Embryonic facial prominence (tissue), 1 donor: ENCODE measurements around the gene EPAS1.

Experiments used
- DNase-seq: peaks from one replicate; pipeline ENCODE4 v3.0.0-alpha.2; 2016; ENCODE audit errors: extremely low spot score

EPAS1 gene

DNA sequence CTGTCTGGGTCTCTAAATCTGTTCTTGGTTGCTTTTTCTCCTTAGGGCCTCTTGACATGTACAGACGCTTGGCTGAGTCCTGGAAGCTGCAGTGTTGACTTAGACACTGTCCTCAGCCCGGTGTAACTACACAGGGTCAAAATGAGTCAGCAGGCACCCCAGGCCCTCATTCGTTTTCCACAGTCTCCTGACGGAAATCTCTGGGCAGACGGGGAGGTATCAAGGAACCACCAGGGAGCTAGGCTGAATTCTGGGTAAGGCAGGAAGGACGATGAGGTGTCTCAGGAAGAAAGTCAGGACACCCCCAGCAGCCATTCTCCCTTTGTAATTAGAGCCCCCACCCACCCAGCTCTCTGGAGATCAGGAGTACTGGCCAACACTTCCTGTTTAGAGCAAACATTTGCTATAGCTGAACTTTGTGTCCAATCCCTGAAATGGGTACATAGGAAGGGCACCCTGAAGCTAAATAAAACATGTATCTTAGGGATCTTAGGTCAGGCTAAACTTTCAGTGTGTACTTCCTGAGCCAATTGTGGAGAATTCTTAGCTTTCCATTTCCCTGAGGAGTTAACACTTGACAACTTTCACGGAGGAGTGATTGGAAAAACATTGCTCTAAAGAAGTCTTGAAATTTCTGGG is 23.9 kb upstream of the EPAS1 start:
- DNase-seq: no peak

DNA sequence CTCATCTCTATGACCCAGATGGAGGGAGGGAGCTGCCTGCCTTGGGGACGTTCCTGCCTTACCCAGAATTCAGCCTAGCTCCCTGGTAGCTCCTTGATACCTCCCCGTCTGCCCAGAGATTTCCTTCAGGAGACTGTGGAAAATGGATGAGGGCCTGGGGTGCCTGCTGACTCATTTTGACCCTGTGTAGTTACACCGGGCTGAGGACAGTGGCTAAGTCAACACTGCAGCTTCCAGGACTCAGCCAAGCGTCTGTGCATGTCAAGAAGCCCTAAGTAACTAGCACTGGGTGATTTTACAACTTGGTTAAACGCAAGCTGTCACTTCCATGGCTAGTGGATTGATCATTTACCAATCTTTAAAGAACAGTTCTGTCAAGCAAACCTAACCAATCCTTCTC is 23.3 kb upstream of the EPAS1 start:
- no peak for DNase-seq

DNA sequence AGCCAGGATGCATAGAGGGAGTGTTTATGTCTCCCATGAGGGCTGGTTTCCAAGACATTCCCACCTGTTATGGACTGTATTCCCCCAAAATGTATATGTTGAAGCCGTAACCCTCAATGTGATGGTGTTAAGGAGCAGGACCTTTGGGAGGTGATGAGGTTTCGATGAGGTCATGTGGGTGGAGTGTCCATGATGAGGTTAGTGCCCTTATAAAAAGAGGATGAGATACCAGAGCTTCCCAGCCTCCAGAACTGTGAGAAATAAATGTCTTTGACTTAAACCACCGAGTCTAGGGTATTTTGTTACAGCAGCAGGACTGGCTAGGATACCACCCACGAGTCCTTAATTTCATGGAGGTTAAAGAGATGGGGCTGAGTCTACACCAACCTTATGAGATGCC is 22.6 kb upstream of the EPAS1 start:
- no peak for DNase-seq

DNA sequence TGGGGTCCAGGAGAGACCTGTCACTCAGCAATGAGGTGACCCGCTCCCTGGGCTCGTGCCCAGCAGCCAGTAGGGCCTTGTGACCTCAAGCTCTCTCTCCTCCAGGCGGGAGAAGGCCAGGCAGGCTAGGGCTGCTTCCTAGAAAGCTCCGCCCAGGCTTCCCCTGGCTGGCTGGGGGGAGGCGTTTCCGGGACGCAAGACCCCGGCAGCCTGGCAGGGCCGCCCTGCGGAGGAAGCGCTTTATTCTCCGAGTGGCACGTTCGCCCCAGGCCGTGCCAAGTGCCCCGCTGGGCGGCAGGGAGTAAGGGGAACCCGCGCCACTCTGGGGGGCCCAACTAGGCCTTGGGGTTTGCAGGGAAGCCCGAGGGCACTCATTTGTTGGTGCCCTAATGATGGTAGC is 21.2 kb upstream of the EPAS1 start:
- no peak for DNase-seq

DNA sequence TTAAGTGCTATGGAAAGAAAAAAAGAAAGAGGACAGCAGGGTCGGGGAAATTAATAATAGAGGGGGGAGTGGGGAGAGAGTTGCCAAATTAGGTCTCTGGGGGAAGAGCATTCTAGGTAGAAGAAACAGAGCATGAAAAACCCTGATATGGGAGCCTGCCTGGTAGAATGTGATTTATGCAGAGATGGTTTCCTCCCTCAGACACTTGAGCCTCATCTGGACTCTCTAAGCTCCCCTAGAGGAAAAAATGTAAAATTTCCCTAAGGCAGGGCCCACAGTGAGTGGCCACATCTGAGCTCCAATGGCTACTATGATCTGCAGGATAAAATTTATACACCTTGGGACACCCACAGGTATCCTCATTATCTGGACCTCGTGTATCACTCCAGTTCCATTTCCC is 20.6 kb upstream of the EPAS1 start:
- no peak for DNase-seq

DNA sequence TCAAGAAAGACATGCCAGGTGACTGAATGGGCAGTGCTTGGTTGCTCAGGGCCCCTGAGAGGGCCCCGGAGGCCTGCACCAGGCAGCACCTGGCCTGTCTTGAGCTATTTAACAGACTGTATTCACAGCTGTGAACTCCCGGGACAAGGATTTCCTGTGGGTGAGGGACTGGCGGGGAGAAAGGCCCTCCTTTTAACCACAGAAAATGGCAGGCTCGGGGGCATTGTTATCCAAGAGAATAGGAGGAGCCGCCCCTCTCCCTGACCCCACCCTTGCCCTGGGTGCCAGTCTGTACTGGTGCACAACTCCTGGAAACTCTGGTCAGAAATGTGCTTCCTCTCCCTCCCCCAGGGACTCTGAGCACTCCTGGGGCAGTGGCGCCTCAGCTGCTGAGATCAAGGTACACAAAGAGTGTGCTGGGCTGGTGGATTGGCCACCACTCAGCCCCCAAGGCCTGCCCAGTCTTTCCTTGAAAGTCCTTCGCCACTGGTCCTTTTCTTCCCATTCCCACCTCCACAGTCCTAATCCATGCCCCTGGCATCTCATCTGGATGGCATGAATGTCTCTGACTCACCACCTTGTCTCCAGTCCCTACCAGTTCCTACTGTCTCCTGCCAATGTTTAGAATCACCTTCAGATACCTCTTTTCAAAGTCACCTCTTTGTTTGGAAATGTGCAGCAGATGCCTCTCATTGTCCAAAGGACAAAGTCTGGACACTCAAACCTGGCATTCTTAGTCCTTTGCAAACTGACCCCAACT is 19.6 kb upstream of the EPAS1 start:
- no peak for DNase-seq

DNA sequence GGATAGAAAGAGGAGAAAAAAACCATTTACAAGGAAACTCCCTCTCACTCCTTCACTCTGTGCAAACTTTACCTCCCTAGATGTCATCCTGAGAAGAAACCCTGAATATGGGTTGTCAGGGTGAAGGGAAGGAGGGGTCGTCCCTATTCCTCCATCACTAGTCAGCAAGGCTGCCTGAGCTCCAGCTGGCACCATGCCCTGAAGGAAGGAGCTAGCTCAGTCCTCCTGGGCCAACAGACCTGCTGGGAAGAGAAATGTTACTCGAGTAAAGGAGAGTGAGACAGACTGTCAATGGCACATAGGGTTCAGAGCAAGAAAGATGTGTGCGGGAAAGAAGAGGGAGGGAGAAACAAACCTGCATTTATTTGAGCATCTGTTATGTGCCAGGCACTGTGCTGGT is 18.3 kb upstream of the EPAS1 start:
- no peak for DNase-seq

DNA sequence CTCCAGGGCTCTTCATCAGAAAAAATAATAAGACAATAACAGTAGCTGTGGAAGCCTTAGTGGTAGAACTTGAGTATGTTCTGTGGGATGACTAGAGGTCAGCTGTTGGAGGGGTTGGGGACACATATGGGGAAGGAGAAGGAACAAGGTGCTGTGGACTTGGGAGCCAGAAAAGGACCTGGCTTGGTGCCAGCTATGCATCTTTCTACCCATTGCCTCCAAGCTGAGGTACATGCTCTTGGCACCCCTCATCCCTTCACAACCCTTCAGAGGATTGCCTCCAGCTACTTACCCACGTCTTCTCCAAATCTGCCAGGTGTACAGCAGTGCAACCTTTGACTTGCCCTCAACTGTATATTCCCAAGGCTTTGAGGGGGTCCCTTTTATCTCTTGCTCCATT is 15.3 kb upstream of the EPAS1 start:
- no peak for DNase-seq

DNA sequence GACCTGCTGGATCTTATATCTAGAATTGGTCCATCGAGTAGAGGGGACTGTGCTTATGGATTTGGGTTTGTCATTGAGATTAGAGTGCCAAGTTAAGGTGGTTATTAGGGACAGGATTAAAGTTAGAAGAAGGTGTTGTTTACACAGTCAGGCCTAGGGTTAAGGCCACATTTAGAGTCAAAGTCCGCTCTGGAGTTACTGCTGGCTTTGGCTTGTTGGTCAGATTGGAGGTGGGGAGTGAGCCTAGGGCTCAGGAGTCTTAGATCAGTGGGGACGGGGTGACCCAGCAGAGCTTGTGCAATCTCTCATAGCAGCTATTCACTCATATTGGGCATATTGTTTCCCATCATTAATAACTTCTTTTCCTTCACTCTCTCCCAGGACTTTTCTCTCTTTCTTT is 13.5 kb upstream of the EPAS1 start:
- no peak for DNase-seq

DNA sequence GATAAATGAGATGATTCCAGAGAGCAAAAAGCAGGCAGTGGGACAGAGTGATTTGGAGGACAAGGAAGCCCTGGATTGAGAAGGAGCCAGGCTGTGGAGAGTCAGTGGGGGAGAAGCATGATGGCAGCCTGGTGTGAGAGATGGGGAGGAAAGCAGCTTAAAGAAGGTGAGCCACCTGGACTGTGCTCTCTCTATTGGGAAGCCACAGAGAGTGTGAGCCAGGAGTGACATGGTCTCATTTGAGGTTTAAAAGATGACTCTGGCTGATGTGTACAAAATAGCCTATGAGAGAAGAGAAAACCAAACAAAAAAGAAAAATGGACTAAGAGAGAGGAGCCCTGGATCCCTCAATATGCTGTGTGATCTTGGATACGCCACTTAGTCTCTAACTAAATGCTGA is 12.9 kb upstream of the EPAS1 start:
- no peak for DNase-seq

DNA sequence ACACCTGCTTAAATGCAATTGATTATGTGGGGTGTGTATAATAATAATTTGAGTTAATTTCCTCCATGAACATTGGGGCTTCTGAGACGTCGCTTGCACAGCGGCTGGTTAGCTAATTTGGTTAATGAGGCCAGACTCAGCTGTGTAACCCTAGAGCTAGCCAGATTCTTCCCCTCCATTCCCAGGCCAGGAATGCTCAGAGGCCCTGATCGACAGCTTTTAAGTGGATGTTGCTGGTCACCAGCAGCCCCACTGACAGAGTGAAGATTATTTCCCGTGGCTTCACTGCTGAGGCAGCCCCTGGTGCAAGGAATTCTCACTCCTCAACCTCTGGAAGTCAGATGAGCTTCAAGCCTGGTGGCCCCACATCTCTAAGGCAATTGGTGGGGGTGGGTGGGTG is 12.4 kb upstream of the EPAS1 start:
- DNase-seq: no peak

DNA sequence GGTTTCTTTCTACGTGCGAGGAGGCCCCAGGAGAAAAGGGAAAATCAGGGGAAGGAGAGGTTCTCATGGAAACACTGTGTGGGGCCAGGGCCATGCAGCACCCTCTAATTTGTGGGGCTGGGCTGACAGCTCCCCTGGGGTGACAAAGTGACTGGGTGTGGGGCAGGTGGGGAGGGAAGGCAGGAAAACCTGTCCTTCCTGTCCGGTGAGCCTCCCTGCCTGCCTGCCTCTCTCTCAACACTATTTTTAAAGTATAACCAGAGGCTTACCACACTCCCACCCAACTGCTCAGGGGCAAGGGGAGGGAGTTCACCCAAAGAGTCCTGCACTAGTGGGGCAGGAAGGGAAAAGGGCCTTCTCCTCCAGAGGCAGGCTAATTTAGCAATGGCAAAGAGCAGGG is 10.5 kb upstream of the EPAS1 start:
- DNase-seq: no peak

DNA sequence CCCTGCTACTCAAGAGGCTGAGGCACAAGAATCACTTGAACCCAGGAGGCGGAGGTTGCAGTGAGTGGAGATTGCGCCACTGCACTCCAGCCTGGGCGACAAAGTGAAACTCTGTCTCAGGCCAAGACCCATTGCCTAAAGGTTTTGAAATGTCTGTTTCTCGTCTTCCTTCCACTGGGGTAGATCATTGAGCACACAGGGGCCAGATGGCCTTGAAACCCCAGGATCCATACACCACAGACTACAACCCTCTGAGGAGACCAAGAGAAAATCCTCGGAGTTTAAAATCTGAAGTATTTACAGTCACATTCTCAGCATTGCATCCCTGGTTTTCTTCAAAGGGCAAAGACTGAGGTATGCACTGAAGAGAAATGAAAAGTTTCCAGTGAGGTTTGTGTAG is 7.1 kb upstream of the EPAS1 start:
- no peak for DNase-seq

DNA sequence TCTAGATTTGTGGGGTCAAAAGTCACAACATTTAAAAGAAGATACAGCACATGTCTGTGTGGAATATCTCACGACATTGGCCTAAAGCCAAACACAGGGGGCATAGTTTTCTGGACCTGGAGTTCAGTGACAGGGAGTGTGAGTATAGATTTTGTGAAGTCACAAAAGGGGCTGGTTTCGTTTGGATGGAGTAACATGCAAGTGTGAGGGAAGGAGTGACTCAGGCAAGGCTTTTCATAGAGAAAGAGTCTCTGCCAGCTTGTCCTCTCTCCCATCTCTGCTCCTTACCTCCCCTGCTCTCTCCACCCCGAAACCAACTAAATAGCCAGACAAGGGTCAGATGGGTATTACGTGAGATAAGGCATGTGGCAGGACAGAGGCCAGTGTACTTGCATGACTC is 3.7 kb upstream of the EPAS1 start:
- DNase-seq: no peak

DNA sequence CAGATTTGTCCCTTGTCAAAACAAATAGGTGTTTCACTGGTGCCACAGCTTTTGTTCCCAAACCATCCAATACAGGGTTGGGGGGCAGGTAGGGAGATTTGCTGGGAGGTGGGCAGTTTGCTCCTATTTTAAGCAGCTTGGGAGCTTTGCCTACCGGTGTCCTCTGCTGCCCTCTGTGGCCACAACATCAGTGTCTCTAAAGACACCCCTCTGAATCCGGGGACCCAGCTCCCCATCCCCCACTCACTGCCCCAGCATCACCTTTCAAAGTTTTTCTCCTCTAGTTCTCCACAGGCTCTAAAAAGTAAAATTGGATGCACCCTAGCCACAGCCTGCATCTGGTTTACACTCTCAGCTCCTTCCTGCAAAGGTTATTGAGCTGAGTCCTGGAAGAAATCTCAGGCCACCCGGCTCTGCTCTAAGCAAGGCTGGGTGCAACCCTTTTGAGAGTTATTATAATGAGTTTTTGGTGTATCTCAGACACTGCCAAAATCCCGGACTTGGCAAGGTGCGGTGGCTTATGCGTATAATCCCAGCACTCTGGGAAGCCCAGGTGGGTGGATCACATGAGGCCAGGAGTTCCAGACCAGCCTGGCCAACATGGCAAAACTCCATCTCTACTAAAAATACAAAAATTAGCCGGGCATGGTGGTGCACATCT is 2.9 kb upstream of the EPAS1 start:
- no peak for DNase-seq

DNA sequence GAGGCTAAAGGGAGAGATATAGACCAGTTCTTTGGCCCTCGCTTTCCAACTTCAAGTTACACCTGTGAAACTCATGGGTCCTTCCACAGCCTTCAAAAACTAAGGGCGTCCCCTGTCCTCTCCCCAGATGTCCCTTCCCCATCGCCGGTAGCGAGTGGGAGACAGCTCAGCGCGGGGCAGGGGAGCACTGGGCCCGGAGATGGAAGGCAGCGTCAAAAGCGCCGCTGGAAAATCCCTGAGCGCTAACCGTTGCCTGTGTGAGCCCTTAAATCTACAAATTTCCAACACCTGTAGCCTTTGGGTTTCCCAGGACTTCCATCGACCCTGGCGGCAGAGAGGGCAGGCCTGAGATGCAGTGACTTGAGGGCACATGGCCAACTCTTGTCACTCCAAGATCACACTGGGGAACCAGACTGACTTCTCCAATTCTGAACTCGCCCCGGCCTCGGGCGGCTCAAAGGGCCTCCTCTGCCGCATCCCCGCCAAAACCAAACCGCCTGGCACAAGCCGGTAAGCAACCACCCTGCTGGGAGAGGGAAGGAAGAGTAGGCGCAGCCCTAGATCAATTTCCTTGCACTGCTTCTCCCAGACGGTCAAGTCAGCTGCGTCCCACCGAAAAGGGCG is 879 bp upstream of the EPAS1 start:
- DNase-seq: no peak

DNA sequence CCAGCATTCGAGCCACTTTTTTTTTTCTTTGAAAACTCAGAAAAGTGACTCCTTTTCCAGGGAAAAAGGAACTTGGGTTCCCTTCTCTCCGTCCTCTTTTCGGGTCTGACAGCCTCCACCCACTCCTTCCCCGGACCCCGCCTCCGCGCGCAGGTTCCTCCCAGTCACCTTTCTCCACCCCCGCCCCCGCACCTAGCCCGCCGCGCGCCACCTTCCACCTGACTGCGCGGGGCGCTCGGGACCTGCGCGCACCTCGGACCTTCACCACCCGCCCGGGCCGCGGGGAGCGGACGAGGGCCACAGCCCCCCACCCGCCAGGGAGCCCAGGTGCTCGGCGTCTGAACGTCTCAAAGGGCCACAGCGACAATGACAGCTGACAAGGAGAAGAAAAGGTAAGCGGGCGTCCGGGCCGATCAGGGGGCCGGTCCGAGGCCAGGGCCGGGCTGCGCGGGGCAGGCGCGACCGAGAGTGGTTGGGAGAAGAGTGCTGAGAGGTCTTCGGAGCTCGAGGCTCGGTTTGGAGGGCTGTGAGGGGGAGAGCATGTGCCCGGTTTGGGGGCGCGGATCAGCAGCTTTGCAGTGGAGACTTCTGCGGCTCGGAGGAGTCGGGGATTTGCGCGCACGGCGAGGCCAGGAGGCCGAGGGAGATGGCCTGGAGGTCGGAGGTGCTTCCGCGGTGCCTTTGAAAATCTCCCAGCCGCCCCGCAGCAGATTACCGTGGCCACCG is 502 bp downstream of the EPAS1 start:
- no peak for DNase-seq

DNA sequence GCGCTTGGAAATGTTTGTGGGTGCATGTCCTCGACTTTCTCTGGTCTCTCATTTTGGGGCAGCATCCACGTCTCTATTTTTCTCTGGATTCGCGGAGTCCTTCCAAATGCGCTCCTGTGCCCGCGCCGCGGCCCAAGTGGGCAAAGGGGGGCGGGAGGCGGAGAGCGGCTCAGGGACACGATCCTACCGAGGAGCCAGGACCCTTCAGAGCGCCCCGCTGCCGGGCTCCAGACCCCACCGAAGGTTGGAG is 990 bp downstream of the EPAS1 start:
- DNase-seq: no peak

DNA sequence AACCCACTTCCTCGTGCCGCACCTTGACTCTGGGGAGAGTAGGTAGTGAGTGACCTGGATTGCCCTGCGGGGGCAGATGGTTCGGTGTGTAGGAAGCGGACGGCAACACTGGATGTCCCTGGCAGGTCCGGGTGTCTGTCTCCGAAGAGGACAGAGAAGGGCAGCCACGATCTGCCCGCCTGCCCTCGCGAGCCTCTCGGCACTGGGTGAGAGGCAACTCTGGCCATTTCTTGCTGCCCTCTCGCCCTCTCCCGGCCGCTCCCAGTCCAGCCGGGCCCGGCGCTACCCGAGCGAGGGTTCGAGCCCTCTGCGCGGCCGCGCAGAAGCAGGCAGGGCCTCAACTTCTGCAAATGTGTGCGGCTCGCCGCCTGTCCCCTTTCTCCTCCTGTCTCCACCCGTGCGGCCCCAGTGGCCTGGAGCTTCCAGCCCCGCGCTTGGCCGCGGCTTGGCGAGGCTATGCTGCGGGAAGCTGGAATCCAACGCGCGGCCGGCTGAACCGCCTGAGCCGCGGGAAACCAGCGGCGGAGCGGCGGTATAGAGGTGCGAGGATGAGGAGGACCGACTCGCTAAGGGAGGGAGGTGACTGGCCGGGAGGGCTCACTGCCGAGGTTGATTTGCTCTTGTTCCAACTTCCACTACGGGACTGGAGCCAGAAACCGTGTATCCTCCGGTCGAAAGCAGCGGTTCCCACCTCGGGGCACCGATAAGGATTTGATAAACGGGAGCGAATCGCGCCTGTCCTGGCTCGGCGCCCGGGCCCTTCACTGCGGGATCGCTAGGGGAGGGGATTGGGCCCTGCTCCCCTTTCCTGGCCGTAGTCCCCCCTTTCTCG is 1.5 kb downstream of the EPAS1 start:
- DNase-seq: no peak

DNA sequence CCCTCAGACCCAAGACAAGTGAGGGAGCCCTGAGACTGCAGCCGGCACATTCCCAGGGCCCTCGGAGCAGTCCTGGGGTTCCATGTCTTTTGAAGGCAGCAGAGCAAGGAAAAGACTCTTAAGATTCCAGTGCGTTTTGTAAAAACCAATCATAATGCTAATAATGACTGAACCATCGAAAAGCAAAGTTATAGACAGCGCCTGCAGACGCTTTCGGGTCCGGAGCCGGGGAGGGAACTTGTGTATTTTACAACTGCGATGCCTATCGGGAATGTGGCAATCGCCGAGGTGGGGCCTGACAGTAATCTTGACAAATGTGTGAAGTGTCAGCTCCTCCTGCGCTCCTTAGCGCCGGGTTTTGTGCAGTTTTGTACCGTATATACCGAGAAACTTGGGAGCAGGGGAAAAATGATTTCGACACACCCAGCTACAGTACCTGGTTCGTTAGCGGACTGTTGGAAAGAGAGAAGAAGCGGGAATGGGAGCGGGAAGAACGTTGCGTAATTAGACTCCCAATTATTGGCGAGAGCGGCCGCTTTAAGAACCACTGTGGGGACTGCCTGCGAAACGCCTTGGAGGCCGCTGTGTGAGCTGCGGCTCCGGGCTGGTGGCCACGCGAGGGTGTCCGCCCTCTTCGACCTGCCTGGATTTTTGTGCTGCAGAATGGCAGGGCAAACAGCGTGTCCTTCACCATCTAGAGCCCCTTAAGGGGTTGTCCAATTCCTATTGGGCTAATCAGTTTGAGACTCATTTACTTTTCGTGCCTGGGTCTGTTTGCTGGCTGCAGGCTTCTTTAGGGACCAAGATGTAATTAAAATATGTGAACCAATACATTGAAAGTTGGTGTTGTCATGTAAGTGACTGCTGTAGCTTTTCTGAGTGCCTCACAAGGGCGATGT is 2.4 kb downstream of the EPAS1 start:
- DNase-seq: no peak

DNA sequence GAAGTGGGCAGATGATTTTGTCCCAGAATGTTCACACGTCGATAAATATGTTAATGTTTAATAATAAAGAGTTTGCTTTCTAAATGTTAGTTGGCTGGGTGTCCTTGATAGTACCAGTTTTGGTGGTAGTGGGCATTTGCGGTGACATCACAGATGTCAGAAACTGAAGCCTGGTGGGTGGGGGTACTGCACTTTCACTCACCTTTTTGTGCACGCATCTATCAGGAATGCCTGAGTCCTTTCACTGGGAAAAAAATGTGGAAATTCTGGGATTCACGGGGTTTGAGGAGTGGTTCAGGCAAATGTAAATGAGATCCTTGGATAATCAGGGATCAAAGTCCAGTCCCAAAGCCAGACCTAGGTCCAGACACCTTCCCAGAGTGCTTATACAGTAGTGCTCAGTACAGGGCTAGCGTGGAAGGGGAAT is 3.2 kb downstream of the EPAS1 start:
- no peak for DNase-seq
